ENCODE results near the gene RARB.
A peak's percentile ranks its signal among the peaks of the same experiment; 100 is the strongest.

RARB gene

GRCh38 chr3:25423780-25424588, 4.1 kb upstream of the RARB start:
- DNase-seq (ENCODE audit: low read depth), result peak; percentile 69

- DNase-seq (ENCODE audit: low read depth), result no peak
These were observed 3.4 kb upstream of the RARB start for GRCh38 chr3:25424614-25425013.

DNA sequence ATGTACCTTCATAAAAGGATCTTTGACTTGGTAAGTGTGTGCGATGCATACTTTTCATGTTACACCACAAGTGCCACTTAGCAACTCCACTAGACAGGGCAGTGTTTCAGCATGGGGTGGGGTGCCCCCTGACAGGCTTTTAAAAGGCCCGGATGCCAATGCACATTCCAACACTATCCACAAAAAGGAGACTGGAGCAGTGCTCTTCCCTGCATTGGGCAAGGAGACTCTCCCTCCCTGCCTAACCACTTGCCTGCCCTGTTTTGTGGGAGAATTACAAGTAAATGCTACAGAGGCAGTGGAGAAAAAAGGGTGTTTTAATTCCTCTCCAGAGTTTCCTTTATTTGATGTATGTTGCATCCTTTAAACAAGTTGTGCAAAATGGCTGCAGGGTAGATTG, 1.7 kb upstream of the RARB start:
- no peak for DNase-seq (ENCODE audit: low read depth)

- peak; percentile 56 for DNase-seq (ENCODE audit: low read depth)
These were observed 908 bp upstream of the RARB start for GRCh38 chr3:25427155-25427554.

GRCh38 chr3:25427563-25427941, 511 bp upstream of the RARB start:
- peak; percentile 60 for DNase-seq (ENCODE audit: low read depth)

- no peak for DNase-seq (ENCODE audit: low read depth)
These were observed 799 bp downstream of the RARB start for GRCh38 chr3:25428789-25429335.

DNA sequence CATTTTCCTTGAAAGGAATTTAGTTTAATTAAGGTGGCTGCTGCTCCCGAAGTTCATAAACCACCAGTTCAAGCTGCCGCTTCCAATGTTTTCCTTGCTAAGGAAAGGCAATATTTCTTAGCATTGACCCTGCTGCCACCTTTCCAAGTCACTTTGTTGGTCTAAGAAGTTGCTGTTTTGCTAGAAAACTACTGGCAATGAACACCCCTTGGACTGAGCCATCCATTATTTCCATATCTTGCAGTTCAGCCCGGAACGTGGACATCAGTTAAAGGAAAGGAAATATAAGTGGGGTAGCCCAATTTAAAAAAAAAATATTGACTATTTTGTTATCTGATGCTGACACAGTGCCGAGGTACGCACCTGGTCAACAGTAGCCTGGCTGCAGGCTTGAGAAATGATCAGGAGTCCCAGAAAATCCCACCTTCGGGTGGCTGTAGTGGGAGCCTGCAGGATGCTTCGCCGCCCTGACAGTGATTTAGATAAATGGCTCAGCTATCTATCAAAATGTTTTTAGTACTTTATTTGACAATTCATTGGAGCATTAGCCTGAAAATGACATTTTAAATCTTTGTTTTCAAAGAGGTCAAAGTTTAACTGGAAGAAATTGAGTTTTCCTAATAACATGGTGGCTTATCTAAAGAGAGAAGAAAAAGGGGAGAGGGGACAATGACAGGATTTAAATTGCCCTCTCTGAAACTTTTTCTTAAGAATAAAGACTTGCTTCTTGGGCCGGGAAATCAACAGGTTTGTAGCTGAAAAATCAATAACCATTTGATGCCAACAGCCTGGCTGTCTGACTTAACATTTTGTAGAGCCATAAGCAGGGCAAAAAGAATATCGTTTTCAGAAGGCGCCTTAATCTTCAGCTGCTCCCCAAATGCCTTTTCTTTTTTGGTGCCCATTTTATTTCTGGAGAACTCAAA, 1.6 kb downstream of the RARB start:
- DNase-seq (ENCODE audit: low read depth), result no peak

DNA sequence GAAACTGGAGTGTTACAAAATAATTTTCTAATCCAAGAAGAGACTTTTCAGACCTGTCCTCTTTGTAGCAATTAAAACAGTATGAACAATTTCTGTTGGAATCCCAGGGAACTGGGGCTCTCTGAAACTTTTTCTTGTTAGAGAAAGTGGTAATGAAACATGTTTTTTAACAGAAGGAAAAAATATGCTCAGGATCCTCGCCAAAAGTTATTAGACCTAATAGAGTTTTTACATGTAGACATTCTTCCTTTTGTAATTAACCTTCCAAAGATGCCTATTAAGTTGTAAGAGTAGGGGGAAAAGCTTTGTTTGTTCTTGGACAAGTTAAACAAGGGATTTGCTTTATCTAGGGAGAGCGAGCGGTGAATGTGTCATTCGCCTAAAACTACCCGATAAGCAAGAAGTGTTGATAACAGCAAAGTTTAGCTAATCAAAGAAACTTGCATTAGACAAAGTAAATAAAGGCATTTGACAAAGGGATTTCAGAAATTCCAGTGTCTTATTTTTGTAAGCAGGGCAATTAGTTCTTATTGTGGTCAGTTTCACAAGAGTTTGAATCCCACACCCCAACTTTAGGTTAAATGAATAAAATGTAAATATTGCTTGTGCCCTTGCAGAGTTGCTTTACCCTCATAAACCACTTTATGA, 2.3 kb downstream of the RARB start:
- DNase-seq (ENCODE audit: low read depth), result peak; percentile 86

GRCh38 chr3:25430935-25431770, 3.1 kb downstream of the RARB start:
- peak; percentile 58 for DNase-seq (ENCODE audit: low read depth)

GRCh38 chr3:25432176-25432720, 4.2 kb downstream of the RARB start:
- DNase-seq (ENCODE audit: low read depth), result no peak

DNA sequence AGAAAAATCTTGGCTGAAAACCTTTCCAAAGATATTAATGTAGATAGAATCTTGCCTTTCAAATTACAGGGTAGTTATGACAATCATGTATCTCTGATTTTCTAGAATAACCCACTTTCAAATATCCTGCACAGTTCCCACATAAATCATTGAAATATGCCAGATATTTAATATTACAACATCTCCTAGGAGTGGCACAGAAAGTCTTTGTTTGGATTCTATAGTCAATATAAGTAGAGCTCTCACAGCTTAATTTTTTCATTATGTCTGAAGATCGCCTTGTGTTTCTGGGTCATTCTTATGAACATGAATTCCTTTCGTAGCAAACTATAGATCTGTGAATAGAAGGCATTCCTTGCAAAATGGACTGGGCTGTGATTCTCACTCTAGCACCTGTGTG, 5.0 kb downstream of the RARB start:
- DNase-seq (ENCODE audit: low read depth), result no peak

- peak; percentile 54 for DNase-seq (ENCODE audit: low read depth)
These were observed 5.8 kb downstream of the RARB start for GRCh38 chr3:25433868-25434267.

GRCh38 chr3:25437953-25438352, 9.9 kb downstream of the RARB start:
- DNase-seq (ENCODE audit: low read depth), result no peak

DNA sequence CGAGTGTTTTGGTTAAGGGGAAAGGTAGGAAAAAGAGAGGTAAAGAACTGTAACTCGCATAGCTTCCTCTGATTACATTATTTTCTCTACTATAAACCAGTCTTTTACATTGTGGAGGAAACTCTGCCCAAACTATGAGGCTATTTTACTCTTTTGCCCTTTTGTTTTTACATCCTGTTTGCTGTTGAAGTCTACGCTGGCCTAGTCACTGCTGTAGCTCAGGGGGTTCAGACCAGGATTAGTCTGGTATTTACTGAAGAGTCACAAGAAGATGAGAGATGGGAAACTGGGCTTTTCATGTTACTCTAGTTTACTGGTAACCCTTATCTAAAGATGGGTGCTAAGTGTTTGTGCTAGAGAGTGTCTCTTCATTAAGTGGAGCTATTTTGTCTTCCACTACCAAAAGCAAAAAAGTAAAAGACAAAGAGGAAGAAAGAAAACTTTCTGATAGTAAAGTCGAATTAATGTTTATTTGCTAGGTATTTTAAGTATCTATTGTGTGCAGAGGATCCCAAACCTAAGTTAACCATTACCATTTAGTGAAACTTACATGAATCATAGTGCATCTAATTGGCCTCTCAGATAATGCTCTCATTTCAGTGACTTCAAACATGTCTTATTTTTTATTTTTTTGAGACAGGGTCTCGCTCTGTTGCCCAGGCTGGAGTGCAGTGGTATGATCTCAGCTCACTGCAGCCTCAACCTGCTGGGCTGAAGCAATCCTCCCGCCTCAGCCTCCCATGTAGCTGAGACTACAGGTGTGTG, 10.9 kb downstream of the RARB start:
- no peak for DNase-seq (ENCODE audit: low read depth)

DNA sequence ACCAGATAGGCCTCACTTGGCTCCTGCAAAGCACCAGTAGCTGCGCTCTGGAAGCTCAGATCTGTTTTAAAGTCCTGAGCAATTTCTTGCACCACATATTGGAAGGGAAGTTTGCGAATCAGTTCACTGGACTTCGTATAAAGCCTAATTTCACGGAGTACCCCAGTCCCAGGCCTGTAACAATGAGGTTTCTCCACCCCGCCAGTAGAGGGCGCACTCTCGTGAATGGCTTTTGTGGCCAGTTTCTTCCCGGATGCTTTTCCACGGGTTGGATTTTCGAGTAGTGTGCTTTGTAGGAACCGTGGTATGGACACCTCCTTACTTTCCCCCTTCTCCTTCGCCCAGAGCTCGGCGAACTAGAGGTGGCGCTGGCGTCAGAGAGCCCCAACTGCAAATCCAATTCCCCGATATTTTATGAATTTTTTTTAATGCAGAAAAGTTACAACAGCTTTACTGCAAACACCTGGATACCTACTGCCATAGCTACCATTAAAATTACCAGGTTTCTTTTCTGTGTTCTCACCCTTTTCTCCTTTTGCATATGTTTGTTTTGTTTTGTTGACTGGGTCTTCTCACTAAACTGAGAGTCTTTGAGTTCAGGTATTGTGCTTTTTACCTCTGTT, 13.3 kb downstream of the RARB start:
- no peak for DNase-seq (ENCODE audit: low read depth)

DNA sequence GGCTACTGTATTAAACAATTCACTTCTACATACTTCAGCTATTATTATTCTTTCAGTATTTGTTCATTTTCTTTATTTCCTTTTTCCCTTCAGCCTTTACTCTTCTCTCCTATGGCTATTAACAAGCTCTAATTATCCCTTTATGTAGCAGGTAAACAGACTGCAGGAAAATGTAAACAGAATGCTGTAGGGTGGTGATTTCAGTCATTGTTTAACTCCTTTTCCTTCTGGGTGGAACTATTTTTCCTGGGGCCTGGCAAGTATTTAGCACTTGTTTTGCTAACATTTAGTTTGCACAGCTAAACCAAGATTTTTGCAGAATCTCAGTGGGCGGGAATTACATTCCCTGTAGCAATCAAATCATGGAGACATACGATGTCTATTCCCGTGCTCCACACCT, 14.4 kb downstream of the RARB start:
- no peak for DNase-seq (ENCODE audit: low read depth)

GRCh38 chr3:25444273-25444672, 16.2 kb downstream of the RARB start:
- DNase-seq (ENCODE audit: low read depth), result no peak

GRCh38 chr3:25445731-25446130, 17.7 kb downstream of the RARB start:
- no peak for DNase-seq (ENCODE audit: low read depth)

- no peak for DNase-seq (ENCODE audit: low read depth)
These were observed 19.2 kb downstream of the RARB start for GRCh38 chr3:25447285-25447684.

DNA sequence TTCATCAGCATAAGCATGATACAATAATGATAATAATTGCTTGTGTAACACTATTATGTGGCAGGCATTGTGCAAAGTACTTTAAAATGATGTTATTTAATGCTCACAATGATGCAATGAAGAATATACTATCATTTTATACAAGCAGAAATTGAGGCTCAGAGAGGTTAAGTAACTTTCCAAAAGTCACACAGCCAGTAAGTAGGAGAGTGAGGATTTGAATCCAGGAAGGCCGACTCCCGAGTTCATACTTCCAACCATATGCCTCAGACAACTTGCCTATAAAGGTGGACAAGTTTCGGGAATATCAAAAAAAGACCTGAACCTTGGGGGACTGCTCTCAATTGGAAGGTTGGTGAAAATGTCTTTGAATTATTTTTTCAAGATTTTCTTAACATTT, 19.9 kb downstream of the RARB start:
- no peak for DNase-seq (ENCODE audit: low read depth)

Data from amniotic epithelial cell (primary cell).